Adrenal gland (tissue), 12 donors: ENCODE data around the gene AGFG1. TPM values are rescaled to one million over a fixed set of nuclear protein-coding genes. Genes with fewer than 3 reads are reported as not detected.

Experiments
- DNase-seq, 7 donors: peaks; one replicate each; pipeline ENCODE4 v3.0.0-alpha.2; 2019 to 2020
- H3K27ac ChIP-seq, 5 donors: fragments of 200-600 bp; sonication (generic) in 4 of 5; 1 replicate in 3 of 5; 2 replicates in 2 of 5; pipeline versions ENCODE4 v1.5.1 to v1.8.0; 2016 to 2020; ENCODE audit warnings: mild to moderate bottlenecking in 1 of 5
- H3K27me3 ChIP-seq: fragments of 200-600 bp; 2 replicates; pipeline ENCODE4 v1.8.0; 2021
- H3K36me3 ChIP-seq, 2 donors: fragments of 200-600 bp; replicated peaks in 1 of 2; 1 replicate in 1 of 2; 2 replicates in 1 of 2; pipeline versions ENCODE4 v1.5.1 to v1.8.0; 2018 to 2022
- H3K4me1 ChIP-seq, 2 donors: fragments of 200-600 bp; replicated peaks in 1 of 2; 1 replicate in 1 of 2; 2 replicates in 1 of 2; pipeline versions ENCODE4 v1.5.1 to v1.8.0; 2018 to 2021
- H3K4me3 ChIP-seq, 4 donors: fragments of 200-600 bp; sonication (generic) in 3 of 4; one replicate each; pipeline ENCODE4 v1.5.1; 2016 to 2018
- H3K9me3 ChIP-seq, 3 donors: fragments of 200-600 bp; sonication (generic) in 1 of 3; replicated peaks in 1 of 3; 1 replicate in 2 of 3; 2 replicates in 1 of 3; pipeline versions ENCODE4 v1.5.1 to v1.8.0; 2016 to 2021
- POLR2A ChIP-seq, 2 donors: fragments of 450-650 bp; IDR thresholded peaks; one replicate each; pipeline ENCODE4 v1.6.1; 2017; ENCODE audit warnings: antibody characterized with exemption in 2 of 2, mild to moderate bottlenecking in 2 of 2, moderate library complexity in 1 of 2
- WGBS, 4 donors: extraction: QIAGEN DNeasy Blood & Tissue Kit in 2 of 4; methylation state at CpG; one replicate each; pipeline versions ENCODE4 v1.1.5 to v1.1.7; 2013 to 2017; 5-methylcytosine and 5-hydroxymethylcytosine counted together
- intact Hi-C, 2 donors: fragments of 100-400 bp; cut with DNase I; formaldehyde crosslinking; loops; one replicate each; pipeline versions ENCODE4 v1.14.1 to v1.15.0; 2022 to 2023
- polyA plus RNA-seq, 3 donors: library from polyadenylated mRNA; stranded (reverse); fragments of 200-250 nt in 2 of 3; fragments of 350-450 nt in 1 of 3; fragmentation: Illumina TruSeq in 1 of 3; extraction: RNeasy Lipid Tissue Mini Kit (QIAGEN cat#74804) in 1 of 3; gene quantifications; one replicate each; pipeline ENCODE4 v1.2.3, GENCODE V29; 2013 to 2014
- total RNA-seq, 9 donors: library from RNA; depleted of rRNA in 4 of 9; stranded (reverse); fragments of >200 nt in 4 of 9; fragments of 120-200 nt in 1 of 9; fragmentation: NEBNext Ultra II Directional in 1 of 9; extraction: Animal tissue kit (Norgen Biotek cat#: 25700) in 1 of 9; gene quantifications; one replicate each; pipeline versions ENCODE4 v1.1.0 to v1.2.4, GENCODE V29; 2013 to 2023
- TF ChIP-seq, protein P1 (sequence below), 6 experiments: fragments of 450-650 bp in 4 of 6; fragments of 200-600 bp in 2 of 6; sonication (generic) in 1 of 6; IDR thresholded peaks; 1 replicate in 5 of 6; 2 replicates in 1 of 6; pipeline versions ENCODE4 v1.5.1 to v1.8.0; 2016 to 2021; ENCODE audit warnings: antibody characterized with exemption in 6 of 6, mild to moderate bottlenecking in 2 of 6, moderate library complexity in 1 of 6
- donor health status: healthy with polysubstance abuse.
- donor health status: Bipolar disorder and iron deficiency.
- donor health status: DM: yes; HTN: yes; CAD: no.
- donor health status: DM: no; HTN: no; CAD: no.
- donor health status: DM: no; HTN: no; CAD: no.
- donor health status: DM: yes; HTN: yes; CAD: no.

AGFG1 gene
- total and polyA plus RNA-seq, 12 donors, result 13.5 to 117 (median 64.7) TPM

DNA sequence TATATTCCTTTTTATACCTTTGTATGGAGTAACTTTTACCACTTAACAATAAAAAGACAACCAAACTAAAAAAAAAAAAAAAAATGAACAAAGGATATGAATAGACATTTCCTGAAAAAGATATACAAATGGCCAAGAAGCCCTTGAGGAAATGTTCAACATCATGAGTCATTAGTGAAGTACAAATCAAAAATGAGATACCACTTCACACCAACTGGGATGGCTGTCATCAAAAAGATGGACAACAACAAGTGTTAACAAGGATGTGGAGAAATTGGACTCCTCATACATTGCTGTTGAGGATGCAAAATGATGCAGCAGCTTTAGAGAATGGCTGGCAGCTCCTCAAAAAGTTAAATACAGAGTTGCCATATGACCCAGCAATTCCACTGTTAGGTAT, 104.2 kb downstream of the AGFG1 start:
- H3K4me1 ChIP-seq, result no peaks in the 10 kb centered on the region
- H3K27ac ChIP-seq, result no peak overlapping the region
- intact Hi-C loops, result no loop called here
- H3K4me3 ChIP-seq, result no peak overlapping the region
- TF ChIP-seq, protein P1, sequence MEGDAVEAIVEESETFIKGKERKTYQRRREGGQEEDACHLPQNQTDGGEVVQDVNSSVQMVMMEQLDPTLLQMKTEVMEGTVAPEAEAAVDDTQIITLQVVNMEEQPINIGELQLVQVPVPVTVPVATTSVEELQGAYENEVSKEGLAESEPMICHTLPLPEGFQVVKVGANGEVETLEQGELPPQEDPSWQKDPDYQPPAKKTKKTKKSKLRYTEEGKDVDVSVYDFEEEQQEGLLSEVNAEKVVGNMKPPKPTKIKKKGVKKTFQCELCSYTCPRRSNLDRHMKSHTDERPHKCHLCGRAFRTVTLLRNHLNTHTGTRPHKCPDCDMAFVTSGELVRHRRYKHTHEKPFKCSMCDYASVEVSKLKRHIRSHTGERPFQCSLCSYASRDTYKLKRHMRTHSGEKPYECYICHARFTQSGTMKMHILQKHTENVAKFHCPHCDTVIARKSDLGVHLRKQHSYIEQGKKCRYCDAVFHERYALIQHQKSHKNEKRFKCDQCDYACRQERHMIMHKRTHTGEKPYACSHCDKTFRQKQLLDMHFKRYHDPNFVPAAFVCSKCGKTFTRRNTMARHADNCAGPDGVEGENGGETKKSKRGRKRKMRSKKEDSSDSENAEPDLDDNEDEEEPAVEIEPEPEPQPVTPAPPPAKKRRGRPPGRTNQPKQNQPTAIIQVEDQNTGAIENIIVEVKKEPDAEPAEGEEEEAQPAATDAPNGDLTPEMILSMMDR (IDR thresholded peaks at IDR 0.05), result no peak
- TF ChIP-seq POLR2A (IDR thresholded peaks at IDR 0.05), result no peak
- no peaks in the 10 kb centered on the region for H3K9me3 ChIP-seq
- no peaks in the 10 kb centered on the region for H3K27me3 ChIP-seq
- DNase-seq, result no peak
- H3K36me3 ChIP-seq, result no peaks in the 10 kb centered on the region

DNA sequence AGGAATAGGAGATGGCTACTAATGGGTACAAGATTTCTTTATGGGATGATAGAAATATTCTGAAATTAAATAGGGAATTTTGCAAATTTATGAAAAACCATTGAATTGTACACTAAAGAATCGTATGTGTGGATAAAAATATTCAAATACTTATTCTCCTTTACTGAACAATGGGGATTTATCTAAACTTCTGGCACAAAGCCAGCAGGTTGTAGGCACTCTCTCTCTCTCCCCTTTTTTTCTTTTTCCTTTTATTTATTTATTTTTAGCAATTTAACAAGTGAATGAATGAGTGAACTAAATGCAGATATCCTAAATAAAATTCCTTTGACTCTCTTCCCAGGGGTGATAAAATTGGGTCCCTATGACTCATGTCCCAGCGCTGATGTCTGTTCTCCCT, 104.9 kb downstream of the AGFG1 start:
- intact Hi-C loops, result no loop called here

DNA sequence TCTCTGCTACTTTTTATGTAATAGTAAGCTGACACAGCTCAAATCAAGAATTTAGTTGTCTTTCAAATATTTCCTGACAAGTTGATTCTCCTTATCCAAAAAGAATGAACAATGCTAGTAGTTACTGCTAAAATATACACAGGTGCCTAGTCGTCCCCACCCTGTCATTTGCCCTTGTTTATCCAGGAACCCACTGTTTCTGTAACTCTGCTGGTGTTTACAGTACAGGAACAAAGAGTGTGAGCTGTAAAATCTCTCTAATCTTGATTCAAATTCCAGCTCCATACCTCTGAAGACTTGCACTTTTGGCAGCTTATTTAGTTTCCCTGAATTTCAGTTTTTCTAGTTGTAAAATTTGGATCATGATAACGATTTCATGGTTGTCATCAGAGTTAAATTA, 105.6 kb downstream of the AGFG1 start:
- 53 to 63% (median 57%) methylated on average over 2 of the region's 2 CpGs for WGBS, 4 donors
- H3K4me1 ChIP-seq, result no peaks in the 10 kb centered on the region

More for the DNA sequence above, 104.9 kb downstream of the AGFG1 start:
- H3K27me3 ChIP-seq, result no peaks in the 10 kb centered on the region
- H3K9me3 ChIP-seq, result no peaks in the 10 kb centered on the region
- no peak for DNase-seq
- no peaks in the 10 kb centered on the region for H3K36me3 ChIP-seq
- 65 to 72% (median 70%) methylated on average over 2 of the region's 2 CpGs for WGBS, 4 donors
- H3K4me3 ChIP-seq, result no peak overlapping the region
- no peaks in the 10 kb centered on the region for H3K4me1 ChIP-seq
- no peak overlapping the region for H3K27ac ChIP-seq
- TF ChIP-seq POLR2A (IDR thresholded peaks at IDR 0.05), result no peak
- TF ChIP-seq, protein P1 (IDR thresholded peaks at IDR 0.05), result no peak

DNA sequence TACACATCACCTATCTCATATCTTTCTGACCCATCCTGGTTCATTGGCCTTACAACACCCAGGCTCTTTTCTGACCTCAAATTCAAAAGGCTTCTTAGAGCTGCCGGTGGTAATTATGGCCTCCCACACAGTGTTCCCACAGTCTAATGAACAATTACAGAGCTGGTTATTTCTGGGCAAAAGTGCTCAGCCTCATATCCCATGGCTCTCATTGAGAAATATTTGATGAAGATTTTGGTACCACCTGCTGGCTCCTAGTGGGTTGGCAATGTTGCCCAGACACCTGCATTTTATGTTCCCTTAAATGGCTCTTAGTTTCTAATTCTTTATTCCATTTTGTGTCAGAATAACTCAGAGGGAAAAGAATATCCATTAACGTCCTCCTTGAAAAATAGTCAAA, 106.7 kb downstream of the AGFG1 start:
- Histone ChIP-seq H3K36me3 (no peaks in the 10 kb centered on the region), H3K27me3 (no peaks in the 10 kb centered on the region), H3K4me1 (no peaks in the 10 kb centered on the region), H3K4me3 (no peak overlapping the region), H3K9me3 (no peaks in the 10 kb centered on the region), H3K27ac (no peak overlapping the region)
- no peak for DNase-seq
- 61 to 83% (median 74%) methylated on average over 2 of the region's 2 CpGs for WGBS, 4 donors
- no peak for TF ChIP-seq POLR2A (IDR thresholded peaks at IDR 0.05)
- TF ChIP-seq, protein P1 (IDR thresholded peaks at IDR 0.05), result no peak
- intact Hi-C loops, result no loop called here

More for the DNA sequence above, 105.6 kb downstream of the AGFG1 start:
- TF ChIP-seq, protein P1 (IDR thresholded peaks at IDR 0.05), result no peak
- no peak for TF ChIP-seq POLR2A (IDR thresholded peaks at IDR 0.05)
- no peaks in the 10 kb centered on the region for H3K36me3 ChIP-seq
- intact Hi-C loops, result no loop called here
- H3K27me3 ChIP-seq, result no peaks in the 10 kb centered on the region
- H3K4me3 ChIP-seq, result no peak overlapping the region
- H3K27ac ChIP-seq, result no peak overlapping the region
- no peaks in the 10 kb centered on the region for H3K9me3 ChIP-seq
- DNase-seq, result no peak
